GM19397 (cell line): Measurements from ENCODE around the gene KLHL10.
A peak's percentile ranks its signal among the peaks of the same experiment; 100 is the strongest.
"Not testable (repeated sequence)": the region's sequence is repeated elsewhere in the genome, so short reads cannot be mapped to it uniquely, and the experiment has no call there.

Experiments
- ATAC-seq: cut with Tn5 transposase; IDR thresholded peaks from one replicate; pipeline ENCODE4 v1.9.1; 2021; ENCODE audit warnings: mild to moderate bottlenecking, moderate library complexity; ENCODE audit not compliant: unreplicated experiment

Gene KLHL10

DNA sequence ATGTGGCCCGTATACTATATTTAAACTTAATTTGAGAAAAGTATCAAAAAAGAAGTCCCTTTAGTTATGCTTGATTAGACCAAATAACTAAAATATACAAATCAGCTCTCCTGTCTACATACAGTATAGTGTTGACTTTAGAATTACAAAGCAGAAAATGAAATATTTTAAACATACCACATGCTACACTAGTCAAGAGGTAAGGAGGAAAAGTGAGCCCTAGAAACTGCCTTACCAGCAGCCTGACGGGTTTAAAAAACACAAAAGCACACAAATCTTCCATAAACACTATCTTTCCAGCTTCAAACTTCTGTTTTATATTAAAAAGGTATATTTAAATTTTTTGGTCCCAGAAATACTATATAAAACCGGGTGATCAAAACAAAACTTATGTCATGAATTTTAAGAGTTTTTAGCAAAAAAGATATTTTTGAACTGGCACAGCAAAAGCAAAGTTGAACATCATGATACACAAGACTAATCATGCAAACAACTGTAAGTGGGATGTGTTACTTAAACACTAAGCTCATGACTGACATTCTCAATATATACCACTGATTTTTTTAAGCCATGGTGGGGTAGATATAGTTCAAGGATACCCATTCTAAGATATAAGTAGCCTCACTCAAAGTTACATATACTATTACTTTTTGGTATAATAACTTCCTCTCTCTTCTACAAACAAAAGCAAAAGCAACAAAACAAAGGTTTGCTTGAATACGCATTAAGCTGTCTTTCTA is 11.8 kb downstream of the KLHL10 start:
- no peak for ATAC-seq

DNA sequence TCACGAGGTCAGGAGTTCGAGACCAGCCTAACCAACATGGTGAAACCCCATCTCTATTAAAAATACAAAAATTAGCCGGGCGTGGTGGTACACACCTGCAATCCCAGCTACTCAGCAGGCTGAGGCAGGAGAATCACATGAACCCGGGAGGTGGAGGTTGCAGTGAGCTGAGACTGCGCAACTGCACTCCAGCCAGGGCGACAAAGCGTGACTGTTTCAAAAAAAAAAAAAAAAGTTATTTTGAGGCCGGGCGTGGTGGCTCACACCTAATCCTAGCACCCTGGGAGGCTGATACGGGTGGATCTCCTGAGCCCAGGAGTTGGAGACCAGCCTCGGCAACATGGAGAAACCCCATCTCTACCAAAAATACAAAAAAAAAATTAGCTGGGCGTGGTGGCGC is 13.8 kb downstream of the KLHL10 start:
- not testable (repeated sequence) for ATAC-seq

DNA sequence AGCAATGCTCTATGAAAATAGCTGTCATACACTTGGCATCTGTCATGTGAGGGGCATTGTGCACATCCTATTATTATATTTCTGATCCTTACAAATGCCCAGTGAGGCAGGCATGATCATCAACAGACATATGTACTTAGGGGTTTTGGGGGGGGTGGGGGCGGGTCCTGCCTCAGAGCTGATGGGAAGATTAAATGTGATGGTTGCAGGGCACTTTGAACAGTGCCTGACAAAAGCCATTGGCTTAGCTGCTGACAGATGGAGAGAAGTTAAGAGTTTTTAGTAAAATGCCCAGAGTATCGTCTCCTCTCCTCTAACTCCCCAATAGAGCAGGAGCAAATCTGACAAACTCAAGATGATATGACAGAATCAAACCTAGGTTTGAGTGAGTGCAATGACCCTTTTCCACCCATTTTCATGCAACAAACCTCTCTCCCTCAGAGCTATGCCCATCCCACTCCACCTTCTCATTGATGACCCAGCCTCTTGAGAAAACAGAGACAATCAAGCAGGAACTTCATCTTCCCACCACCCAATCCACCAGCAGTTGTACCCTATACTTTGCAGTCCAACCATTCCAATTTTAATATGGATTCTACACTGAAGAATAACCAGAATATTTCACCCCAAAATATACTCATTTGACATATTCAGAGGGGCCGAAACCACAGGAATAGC is 22.8 kb downstream of the KLHL10 start:
- ATAC-seq, result no peak

DNA sequence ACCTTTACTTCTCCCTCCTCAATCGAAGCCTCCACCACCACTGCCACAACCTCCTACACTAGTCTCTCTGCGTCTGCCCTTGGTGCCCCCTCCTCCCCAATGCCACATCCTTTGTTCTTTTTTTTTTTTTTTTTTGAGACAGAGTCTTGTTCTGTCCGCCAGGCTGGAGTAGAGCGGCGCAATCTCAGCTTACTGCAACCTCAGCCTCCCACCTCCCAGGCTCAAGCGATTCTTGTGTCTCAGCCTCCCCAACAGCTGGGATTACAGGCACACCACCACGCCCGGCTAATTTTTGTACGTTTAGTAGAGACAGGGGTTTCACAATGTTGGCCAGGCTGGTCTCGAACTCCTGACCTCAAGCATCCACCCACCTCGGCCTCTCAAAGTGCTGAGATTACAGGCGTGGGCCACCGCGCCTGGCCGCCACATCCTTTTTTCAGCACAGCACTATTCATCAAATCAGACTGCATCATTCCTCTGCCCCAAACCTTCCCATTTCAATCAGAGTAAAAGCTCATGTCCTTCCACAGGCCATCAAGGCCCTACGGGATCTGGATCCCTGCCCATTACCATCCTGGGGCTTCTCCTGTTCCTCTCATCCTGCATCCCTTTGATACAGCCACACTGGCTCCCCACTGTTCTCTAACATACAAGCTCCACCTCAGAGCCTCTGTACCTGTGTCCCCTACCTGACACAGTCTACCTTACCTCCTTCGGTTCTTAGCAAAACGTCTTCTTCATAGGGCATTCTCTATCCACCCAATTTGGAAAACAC is 25.6 kb downstream of the KLHL10 start:
- ATAC-seq, result no peak

DNA sequence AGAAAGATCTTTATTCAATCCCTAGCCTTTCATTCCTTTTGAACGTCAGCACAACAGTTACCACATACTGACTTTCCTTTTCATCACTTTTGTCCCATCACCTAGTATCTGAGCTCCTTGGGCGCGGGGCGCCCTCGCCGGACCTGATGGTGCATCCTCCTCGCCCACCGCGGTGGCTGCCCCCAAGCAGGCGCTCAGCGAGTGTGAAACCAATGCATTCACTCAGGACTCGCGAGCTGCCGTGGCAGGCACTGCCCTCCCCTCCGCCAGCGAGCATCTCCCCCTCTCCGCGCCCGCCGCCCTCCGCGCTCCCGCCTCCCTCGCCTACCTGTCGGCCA is 26.8 kb downstream of the KLHL10 start:
- ATAC-seq, result peak; percentile 31

DNA sequence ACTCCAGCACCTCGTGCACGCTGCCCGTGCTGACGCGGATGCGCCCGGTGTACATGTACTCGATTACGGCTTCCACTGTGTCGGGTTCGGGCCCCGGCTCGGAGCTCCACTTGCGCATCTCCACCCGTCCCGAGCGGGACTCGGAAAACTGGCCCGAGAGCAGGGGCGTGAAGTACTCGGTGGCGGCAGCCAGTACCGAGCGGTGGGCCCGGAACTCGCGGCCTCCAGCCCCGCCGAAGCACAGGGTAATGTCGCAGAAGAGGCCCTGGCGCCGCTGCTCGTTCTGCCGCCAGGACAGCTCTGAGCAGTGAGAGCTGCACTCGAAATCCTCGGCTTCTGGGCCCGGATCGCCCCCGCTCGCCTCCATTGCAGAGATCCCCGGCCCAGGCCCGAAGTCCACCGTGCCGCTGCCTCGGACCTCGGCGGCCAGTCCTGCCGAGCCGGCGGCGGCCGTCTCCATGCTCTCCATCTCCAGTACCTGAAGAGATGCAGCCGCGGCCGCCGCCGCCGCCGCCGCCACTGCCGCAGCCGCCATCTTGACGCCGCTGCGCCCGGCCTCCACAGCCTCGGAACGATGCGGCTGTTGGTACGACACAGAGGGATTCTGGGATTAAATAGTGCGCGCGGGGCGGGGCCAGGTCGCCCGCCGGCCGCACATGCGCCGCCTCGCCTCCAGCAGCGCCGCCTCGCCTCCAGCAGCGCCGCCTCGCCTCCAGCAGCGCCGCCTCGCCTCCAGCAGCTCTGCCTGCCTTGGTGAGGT is 27.4 kb downstream of the KLHL10 start, which contains the start of gene KLHL11:
Gene KLHL11, minus strand, starts transcription at position 588 of the 760 bp plus-strand sequence. Its CDS starts 53 bp downstream, at position 535.
- peak; percentile 86 for ATAC-seq

DNA sequence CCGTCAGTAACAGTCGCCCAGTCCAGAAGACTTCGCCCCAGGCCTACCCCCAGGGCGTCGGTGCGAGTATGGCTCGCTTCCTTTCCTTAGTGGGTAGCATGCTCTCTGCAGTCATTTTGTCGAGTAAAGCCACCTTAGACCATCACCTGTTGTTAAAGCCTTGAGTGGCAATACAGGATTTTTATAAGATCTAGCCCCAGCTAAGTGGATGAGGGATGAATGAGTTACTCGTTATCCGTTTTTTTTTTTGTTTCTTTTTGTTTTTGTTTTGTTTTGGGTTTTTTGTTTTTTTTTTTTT is 27.9 kb downstream of the KLHL10 start:
- ATAC-seq, result no peak

DNA sequence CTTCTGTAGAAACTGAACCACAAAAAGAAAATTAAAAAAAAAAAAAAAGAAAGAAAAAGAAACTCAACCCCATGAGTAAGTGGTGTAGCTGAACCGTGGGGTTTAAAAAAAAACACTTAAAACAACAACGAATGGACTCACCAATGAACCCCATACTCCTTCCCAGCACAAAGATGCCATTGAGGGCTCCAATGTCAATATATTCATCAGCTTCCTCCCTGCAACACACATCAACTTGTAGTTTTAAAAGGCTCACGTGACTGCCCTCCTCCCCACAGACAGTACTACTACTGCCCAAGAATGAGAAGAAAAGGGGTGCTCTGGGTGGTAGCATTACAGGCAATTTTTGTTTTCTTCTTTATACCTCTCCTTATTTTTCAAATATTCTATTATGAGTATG is 30.9 kb downstream of the KLHL10 start:
- ATAC-seq, result no peak

DNA sequence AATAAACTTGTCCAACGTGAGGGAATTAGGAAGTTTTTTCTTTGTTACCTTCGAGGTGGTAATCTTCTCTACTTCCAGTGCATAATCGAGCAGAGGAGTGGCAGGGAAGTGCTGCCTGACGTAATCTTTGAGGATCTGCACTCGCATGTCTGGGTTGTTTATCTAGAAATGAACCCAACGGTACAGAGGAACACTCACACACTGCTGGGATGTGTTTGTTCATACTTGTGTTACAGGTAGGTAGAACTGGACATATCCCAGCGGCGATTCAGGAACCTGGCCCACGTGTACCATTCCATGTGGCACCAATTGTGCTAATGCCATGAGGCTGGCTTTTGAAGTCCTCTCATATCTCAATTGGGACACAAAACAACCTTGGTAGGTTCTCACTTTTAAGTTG is 31.8 kb downstream of the KLHL10 start:
- ATAC-seq, result no peak

DNA sequence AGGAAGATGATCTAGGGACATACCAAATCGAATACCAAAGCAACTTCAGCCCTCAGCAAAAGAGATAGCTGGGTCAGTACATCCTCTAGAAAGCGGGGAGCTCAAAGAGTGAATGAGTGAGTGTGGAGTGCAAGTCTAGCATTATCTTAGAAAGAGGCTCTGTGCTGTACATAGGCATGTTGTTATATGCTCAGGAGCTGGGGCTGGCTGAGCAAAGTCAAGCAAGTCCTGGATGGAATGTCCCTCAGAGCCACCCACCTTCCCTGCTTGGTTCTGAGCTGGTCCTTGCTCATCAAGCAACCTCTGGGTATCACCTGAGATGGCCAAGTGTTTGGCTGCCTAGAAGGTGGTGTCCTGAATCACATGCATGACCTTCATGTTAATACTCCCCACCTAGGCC is 32.5 kb downstream of the KLHL10 start:
- ATAC-seq, result no peak

DNA sequence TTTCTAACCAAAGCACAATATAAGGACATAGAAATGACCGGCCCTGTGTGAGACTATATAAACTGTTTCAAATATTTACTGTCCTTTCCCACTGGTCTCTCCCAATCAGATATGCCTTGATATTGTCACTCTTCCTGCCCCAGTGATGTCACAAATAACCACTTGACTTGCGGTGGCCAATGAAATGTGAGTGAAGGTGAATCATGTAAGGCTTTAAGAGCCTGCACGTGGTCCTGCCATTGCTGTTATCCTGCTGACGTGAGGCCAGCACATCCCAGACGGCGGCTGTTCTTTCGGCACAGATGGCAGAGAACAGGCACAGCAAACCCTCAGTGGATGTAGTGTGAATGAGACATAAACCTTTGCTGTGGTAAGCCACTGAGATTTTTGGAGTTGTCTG is 33.0 kb downstream of the KLHL10 start:
- ATAC-seq, result no peak

DNA sequence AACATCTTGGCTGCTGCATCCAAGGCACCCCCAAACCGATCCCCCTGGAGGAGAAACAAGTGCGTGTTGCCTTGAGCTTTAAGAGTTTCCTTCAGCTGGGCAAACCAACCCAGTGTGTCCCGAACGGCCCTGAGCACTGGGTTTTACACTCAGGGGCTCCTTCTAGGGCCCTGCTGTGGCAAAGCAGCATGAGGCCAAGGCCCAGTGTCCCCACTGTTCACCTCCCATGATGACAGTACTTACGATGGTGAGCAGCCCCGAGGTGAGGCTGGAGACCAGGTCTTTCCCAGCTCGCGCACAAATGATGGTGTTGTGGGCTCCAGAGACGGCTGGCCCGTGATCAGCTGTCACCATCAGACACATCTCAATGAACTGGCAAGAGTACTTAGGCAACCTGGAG is 34.2 kb downstream of the KLHL10 start:
- ATAC-seq, result no peak

DNA sequence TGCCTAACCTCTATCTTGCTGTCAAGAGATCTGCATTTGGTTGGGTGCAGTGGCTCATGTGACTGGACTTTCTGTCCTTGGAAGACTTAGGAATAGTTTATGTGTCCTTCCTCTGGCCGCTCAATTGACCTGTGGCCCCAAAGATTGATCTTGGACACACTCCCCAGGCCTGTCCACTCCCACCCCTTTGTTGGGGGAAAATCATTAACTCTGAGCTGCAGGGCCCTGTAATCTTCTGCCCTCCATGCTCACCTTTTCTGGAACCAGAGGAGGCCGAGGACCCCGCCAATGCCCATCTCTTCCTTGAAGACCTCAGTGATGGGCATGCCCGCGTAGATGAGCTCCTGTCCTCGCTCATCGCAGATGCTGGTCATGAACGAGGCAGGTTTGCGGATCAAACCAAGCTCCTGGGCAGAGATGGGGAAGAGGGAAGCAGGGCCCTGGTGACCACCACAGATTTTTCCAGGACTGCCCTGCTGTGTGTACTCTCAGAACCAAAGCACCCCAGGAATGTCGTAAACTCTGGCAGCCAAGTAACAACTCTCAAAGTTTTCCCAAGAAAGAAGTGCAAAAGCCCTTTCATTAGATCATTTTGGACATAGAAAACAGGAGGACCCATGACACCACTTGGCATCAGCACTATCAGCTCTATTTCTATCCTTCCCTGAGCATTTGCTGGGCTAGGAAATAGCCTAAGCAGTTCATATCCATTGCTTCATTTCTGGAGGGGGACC is 36.1 kb downstream of the KLHL10 start:
- no peak for ATAC-seq

DNA sequence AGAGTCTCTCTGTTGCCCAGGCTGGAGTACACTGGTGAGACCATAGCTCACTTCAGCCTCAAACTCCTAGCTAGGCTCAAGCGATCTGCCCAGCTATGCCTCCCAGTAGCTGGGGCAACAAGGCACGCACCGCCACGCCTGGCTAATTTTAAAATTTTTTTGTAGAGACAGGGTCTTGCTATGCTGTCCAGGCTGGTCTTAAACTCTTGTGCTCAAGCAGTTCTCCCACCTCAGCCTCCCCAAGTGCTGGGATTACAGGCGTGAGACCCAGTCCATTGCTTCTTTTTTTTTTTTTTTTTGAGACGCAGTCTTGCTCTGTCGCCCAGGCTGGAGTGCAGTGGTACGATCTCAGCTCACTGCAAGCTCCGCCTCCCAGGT is 36.7 kb downstream of the KLHL10 start:
- ATAC-seq, result not testable (repeated sequence)

DNA sequence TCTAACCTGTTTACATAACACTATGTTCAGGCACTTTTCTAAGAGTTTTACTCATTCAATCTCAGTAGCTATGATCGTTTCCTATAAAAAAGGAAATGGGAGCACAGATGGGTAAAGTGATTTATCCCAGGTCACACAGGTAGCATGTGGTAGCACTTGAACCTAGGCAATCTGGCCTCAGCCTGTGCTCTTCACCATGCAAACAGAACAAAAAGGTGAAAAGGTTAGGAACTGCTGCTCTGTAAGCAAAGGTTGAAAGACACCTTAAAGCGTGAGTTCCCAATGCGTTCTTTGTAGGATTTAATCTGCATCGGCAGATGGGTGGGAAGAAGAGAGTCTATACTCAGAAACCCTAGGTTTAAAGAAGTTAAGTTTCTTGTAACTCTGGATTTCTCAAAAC is 42.5 kb downstream of the KLHL10 start:
- ATAC-seq, result no peak

DNA sequence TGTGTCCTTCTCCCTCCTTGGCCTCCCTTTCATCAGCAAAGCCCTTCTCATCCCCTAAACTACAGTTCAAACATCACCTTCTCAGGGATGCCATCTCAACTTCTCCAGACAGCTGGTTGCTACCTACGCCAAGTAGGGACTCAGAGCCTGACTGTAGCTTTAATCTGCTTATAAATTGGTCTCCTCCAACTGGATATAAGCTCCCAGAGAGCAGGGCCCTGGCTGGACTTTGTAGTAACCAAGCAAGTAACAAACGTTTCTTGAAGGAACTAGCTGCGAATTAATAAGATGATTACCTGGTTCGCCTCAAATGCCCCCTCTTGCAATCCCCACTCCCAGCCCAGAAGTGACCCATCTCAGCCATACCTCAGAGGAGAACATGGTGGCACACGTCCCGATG is 45.1 kb downstream of the KLHL10 start:
- ATAC-seq, result no peak

DNA sequence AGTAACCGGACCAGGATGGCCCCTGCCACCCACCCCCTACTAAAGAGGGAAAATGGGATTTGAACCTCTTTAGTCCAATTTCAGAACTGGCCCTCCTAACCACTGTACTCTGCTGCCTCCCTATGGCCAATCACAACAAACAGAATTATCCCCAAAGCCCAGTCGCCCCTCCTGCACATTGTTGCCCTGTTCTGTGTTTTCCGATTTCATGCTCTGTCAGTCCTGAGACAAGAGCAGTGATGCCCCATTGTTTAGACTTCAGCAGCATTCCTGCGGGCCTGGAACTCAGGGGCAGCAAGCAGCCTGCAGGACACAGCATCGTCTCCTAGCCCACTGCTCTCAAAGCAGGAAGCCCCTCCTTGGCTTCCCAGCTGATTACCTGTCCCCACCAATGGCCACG is 48.1 kb downstream of the KLHL10 start:
- ATAC-seq, result no peak

DNA sequence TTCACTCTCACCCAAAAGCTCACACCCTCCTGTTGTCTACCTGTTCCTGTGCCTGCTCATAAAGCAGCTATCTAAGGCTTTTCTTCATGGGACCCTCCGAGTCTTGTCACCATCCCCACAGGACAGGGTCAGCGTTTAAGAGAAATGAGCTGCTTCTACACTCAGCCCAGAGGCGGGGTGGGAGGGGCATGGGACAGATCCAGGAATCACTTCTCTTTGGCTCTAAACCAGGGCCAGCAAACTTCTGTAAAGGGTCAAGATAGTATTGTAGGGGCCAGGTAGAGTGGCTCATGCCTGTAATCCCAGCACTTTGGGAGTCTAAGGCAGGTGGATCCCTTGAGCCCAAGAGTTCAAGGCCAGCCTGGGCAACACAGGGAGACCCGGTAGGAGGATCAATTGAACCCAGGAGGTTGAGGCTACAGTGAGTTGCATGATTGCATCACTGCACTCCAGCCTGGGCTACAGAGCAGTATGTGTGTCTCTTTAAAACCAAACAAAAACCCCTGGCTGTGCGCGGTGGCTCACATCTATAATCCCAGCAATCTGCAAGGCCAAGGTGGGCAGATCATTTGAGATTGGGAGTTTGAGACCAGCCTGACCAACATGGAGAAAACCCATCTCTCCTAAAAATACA is 50.8 kb downstream of the KLHL10 start:
- ATAC-seq, result no peak

DNA sequence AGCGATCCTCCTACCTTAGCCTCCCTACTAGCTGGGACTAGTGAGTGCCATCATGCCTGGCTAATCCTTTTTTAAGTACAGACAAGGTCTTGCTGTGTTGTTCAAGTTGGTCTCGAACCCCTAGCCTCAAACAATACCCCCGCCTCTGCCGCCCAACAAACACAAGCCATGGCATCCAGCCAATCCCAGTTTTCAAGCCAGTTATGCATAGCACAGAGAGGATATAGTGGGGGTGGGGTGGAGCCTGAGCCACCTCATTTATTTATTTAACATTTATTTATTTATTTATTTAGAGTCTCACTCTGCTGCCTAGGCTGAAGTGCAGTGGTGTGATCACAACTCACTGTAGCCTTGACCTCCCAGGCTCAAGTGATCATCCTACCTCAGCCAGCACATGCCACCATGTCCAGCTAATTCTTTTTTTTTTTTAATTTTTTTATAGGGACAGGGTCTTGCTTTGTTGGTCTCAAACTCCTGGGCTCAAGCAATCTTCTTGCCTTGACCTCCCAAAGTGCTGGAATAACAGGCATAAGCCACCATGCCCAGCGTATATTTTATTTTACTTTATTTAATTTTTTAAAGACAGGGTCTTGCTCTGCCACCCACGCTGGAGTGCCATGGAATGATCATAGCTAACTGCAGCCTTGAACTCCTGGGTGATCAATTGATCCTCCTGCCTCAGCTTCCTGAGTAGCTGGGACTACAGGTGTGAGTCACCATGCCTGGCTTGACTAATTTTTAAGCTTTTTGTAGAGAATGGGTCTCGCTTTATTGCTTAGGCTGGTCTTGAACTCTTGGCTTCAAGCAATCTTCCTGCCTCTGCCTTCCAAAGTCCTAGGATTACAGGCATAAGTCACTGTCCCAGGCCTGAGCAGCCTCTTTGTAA is 53.8 kb downstream of the KLHL10 start:
- no peak for ATAC-seq
